BE2C (cell line): ENCODE results near the gene INTS3.
"Not testable (repeated sequence)": the region's sequence is repeated elsewhere in the genome, so short reads cannot be mapped to it uniquely, and the experiment has no call there.

Experiments
- DNase-seq: peaks from one replicate; pipeline ENCODE4 v3.0.0-alpha.2; 2020
- H3K27me3 ChIP-seq: fragments of 250-450 bp; sonication (Bioruptor Pico); 2 replicates; pipeline ENCODE4 v1.5.1; 2020; ENCODE audit warnings: mild to moderate bottlenecking
- H3K36me3 ChIP-seq: fragments of 250-450 bp; sonication (Bioruptor Pico); 2 replicates; pipeline ENCODE4 v1.5.1; 2020; ENCODE audit warnings: mild to moderate bottlenecking
- H3K4me1 ChIP-seq: fragments of 250-450 bp; sonication (Bioruptor Pico); 2 replicates; pipeline ENCODE4 v1.5.1; 2020
- H3K4me3 ChIP-seq: 2 replicates; pipeline ENCODE4 v1.5.1; 2011; ENCODE audit warnings: low read depth, low read length
- H3K9me3 ChIP-seq: fragments of 250-450 bp; sonication (Bioruptor Pico); 2 replicates; pipeline ENCODE4 v1.5.1; 2020
- TF ChIP-seq, protein P1 (sequence below): IDR thresholded peaks from 2 replicates; pipeline ENCODE4 v1.5.1; 2012; ENCODE audit warnings: mild to moderate bottlenecking, low read depth, low read length

The INTS3 gene

GRCh38 chr1:153778051-153778823 lies 50.4 kb downstream of the INTS3 start:
- DNase-seq = no peak
- no peaks in the 10 kb centered on the region for H3K36me3 ChIP-seq
- no peaks in the 10 kb centered on the region for H3K4me1 ChIP-seq
- H3K9me3 ChIP-seq = no peaks in the 10 kb centered on the region
- no peak overlapping the region for H3K4me3 ChIP-seq
- TF ChIP-seq, protein P1, sequence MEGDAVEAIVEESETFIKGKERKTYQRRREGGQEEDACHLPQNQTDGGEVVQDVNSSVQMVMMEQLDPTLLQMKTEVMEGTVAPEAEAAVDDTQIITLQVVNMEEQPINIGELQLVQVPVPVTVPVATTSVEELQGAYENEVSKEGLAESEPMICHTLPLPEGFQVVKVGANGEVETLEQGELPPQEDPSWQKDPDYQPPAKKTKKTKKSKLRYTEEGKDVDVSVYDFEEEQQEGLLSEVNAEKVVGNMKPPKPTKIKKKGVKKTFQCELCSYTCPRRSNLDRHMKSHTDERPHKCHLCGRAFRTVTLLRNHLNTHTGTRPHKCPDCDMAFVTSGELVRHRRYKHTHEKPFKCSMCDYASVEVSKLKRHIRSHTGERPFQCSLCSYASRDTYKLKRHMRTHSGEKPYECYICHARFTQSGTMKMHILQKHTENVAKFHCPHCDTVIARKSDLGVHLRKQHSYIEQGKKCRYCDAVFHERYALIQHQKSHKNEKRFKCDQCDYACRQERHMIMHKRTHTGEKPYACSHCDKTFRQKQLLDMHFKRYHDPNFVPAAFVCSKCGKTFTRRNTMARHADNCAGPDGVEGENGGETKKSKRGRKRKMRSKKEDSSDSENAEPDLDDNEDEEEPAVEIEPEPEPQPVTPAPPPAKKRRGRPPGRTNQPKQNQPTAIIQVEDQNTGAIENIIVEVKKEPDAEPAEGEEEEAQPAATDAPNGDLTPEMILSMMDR = no peak
- H3K27me3 ChIP-seq = no peaks in the 10 kb centered on the region

DNA sequence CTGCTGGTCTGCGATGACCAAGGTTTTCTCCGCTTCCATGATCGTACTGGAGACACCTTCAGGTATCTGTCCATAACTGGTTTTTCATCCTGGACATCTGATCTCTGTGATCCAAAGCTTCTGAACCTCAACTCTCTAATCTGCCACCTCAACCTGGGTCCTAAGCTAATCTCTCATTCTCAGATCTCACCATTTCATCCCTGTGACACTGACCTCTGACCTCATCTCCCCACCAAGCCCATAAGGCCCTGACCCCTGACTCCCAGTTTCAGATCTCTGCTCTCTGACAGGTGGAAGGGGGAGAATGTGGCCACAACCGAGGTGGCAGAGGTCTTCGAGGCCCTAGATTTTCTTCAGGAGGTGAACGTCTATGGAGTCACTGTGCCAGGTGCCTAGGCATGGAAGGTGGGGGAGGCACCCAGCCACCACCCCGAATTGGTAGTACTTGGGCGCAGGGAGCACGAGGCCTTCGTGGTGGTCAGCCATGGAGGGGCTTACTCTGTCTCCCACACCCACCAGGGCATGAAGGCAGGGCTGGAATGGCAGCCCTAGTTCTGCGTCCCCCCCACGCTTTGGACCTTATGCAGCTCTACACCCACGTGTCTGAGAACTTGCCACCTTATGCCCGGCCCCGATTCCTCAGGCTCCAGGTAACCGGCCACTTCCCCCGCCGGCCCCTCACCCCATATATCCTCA lies 51.1 kb downstream of the INTS3 start:
- Histone ChIP-seq H3K4me3 (no peak overlapping the region), H3K27me3 (no peaks in the 10 kb centered on the region), H3K9me3 (no peaks in the 10 kb centered on the region), H3K36me3 (no peaks in the 10 kb centered on the region), H3K4me1 (no peaks in the 10 kb centered on the region)
- DNase-seq = no peak
- TF ChIP-seq, protein P1 = no peak

GRCh38 chr1:153779781-153780541 lies 52.1 kb downstream of the INTS3 start:
- TF ChIP-seq, protein P1 = no peak
- no peak for DNase-seq
- H3K4me1 ChIP-seq = no peaks in the 10 kb centered on the region

DNA sequence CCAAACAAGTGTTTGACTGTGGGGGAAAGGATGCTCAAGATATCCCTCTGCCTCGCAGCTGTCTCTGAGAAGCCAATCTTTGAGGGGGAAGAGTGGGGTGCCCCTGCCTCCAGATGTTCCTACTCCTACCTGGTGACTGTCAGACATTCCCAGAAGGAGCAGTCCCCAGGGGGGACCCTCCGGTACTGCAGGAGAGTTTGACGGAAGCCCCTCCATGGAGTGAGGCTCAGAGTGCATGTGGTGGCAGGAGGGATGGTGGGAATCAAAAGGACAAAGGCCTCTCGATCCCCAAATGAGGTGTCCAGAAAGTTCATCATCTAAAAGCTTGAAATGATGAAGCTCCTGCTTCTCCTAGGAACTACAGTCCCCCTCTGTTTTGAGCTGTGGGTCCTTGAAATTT lies 52.7 kb downstream of the INTS3 start:
- no peaks in the 10 kb centered on the region for H3K9me3 ChIP-seq
- no peaks in the 10 kb centered on the region for H3K4me1 ChIP-seq
- TF ChIP-seq, protein P1 = no peak
- DNase-seq = no peak
- H3K27me3 ChIP-seq = no peaks in the 10 kb centered on the region
- H3K36me3 ChIP-seq = no peaks in the 10 kb centered on the region
- no peak overlapping the region for H3K4me3 ChIP-seq

More at GRCh38 chr1:153779781-153780541, 52.1 kb downstream of the INTS3 start:
- Histone ChIP-seq H3K4me3 (no peak overlapping the region), H3K27me3 (no peaks in the 10 kb centered on the region), H3K9me3 (no peaks in the 10 kb centered on the region), H3K36me3 (no peaks in the 10 kb centered on the region)

- not testable (repeated sequence) for H3K36me3 ChIP-seq, H3K4me1 ChIP-seq, H3K27me3 ChIP-seq, DNase-seq, H3K9me3 ChIP-seq
- peak overlapping the region; percentile 75 for H3K4me3 ChIP-seq
Observed at GRCh38 chr1:153782648-153783047, 54.8 kb downstream of the INTS3 start.

- peak overlapping the region; percentile 75 for H3K4me3 ChIP-seq
- TF ChIP-seq, protein P1 = no peak
- H3K4me1 ChIP-seq = no peaks in the 10 kb centered on the region
- no peaks in the 10 kb centered on the region for H3K9me3 ChIP-seq
- DNase-seq = peak; percentile 95
- no peaks in the 10 kb centered on the region for H3K36me3 ChIP-seq
- H3K27me3 ChIP-seq = no peaks in the 10 kb centered on the region
Observed at GRCh38 chr1:153783233-153784190, 55.7 kb downstream of the INTS3 start.
